Mesendoderm (in vitro differentiated cells): ENCODE data around the gene SHISAL1.

Experiments used
- DNase-seq: peaks from one replicate; pipeline ENCODE4 v3.0.0; 2013
- H2AK5ac ChIP-seq: 2 replicates; pipeline ENCODE4 v1.6.1; 2013; ENCODE audit warnings: low read length, inconsistent platforms
- H2BK120ac ChIP-seq: 2 replicates; pipeline ENCODE4 v1.6.1; 2013; ENCODE audit warnings: low read depth, mild to moderate bottlenecking, low read length, moderate library complexity, mixed read lengths
- H2BK15ac ChIP-seq: replicated peaks from 2 replicates; pipeline ENCODE4 v1.6.1; 2013; ENCODE audit warnings: low read depth, mild to moderate bottlenecking, moderate library complexity
- H2BK5ac ChIP-seq: 2 replicates; pipeline ENCODE4 v1.6.1; 2013; ENCODE audit warnings: low read length, inconsistent platforms
- H3K18ac ChIP-seq: 2 replicates; pipeline ENCODE4 v1.6.1; 2013; ENCODE audit warnings: mild to moderate bottlenecking, low read length, mixed read lengths
- H3K23ac ChIP-seq: one replicate; pipeline ENCODE4 v1.6.1; 2013; ENCODE audit warnings: low read length
- H3K27ac ChIP-seq: 2 replicates; pipeline ENCODE4 v1.5.1; 2013; ENCODE audit warnings: low read depth, mild to moderate bottlenecking, inconsistent platforms, low read length, moderate library complexity
- H3K27me3 ChIP-seq: 2 replicates; pipeline ENCODE4 v1.6.1; 2013; ENCODE audit warnings: low read length, control low read depth, mild to moderate bottlenecking, inconsistent platforms; ENCODE audit not compliant: insufficient read depth, poor library complexity
- H3K36me3 ChIP-seq: 2 replicates; pipeline ENCODE4 v1.6.1; 2013; ENCODE audit warnings: low read length, inconsistent platforms; ENCODE audit not compliant: control insufficient read depth, insufficient read depth
- H3K4ac ChIP-seq: one replicate; pipeline ENCODE4 v1.6.1; 2013; ENCODE audit warnings: low read depth, mild to moderate bottlenecking, low read length, moderate library complexity
- H3K4me1 ChIP-seq: 2 replicates; pipeline ENCODE4 v1.6.1; 2013; ENCODE audit warnings: low read depth, low read length, inconsistent platforms; ENCODE audit not compliant: control insufficient read depth
- H3K4me2 ChIP-seq: 2 replicates; pipeline ENCODE4 v1.6.1; 2013; ENCODE audit warnings: low read length
- H3K4me3 ChIP-seq: 2 replicates; pipeline ENCODE4 v1.5.1; 2013; ENCODE audit warnings: mild to moderate bottlenecking, low read length
- H3K56ac ChIP-seq: one replicate; pipeline ENCODE4 v1.6.1; 2013; ENCODE audit warnings: low read length
- H3K79me1 ChIP-seq: 2 replicates; pipeline ENCODE4 v1.6.1; 2013; ENCODE audit warnings: low read length, inconsistent platforms
- H3K79me2 ChIP-seq: 2 replicates; pipeline ENCODE4 v1.6.1; 2013; ENCODE audit warnings: mild to moderate bottlenecking, low read length; ENCODE audit not compliant: control insufficient read depth, insufficient read depth
- H3K9ac ChIP-seq: 2 replicates; pipeline ENCODE4 v1.6.1; 2013; ENCODE audit warnings: low read length, inconsistent platforms
- H4K5ac ChIP-seq: one replicate; pipeline ENCODE4 v1.6.1; 2013; ENCODE audit warnings: low read length
- H4K8ac ChIP-seq: one replicate; pipeline ENCODE4 v1.6.1; 2013; ENCODE audit warnings: low read depth, mild to moderate bottlenecking, control low read depth, low read length, moderate library complexity
- whole genome bisulfite sequencing: extraction: QIAGEN DNeasy Blood & Tissue Kit; methylation state at CpG from one replicate; pipeline ENCODE4 v1.1.7; 2013; ENCODE audit warnings: low lambda C conversion rate, missing lambda C conversion rate; ENCODE audit not compliant: insufficient coverage; ENCODE audit errors: extremely low coverage; 5-methylcytosine and 5-hydroxymethylcytosine counted together

SHISAL1 gene

GRCh38 chr22:44301039-44301438, 11.7 kb downstream of the SHISAL1 start:
- H4K5ac ChIP-seq = no peak overlapping the region
- H3K23ac ChIP-seq = no peak overlapping the region
- WGBS = no CpG with 5 or more reads among the region's 19 CpGs
- no peaks in the 10 kb centered on the region for H3K79me2 ChIP-seq
- no peaks in the 10 kb centered on the region for H3K4me1 ChIP-seq
- H3K56ac ChIP-seq = no peak overlapping the region
- no peak overlapping the region for H3K4me3 ChIP-seq
- no peak for DNase-seq
- H3K4ac ChIP-seq = no peak overlapping the region
- no peak overlapping the region for H3K27ac ChIP-seq
- H3K36me3 ChIP-seq = no peaks in the 10 kb centered on the region
- H3K4me2 ChIP-seq = no peak overlapping the region
- no peak overlapping the region for H3K9ac ChIP-seq
- no peak overlapping the region for H4K8ac ChIP-seq
- no peaks in the 10 kb centered on the region for H3K27me3 ChIP-seq
- no peak overlapping the region for H2AK5ac ChIP-seq
- H2BK120ac ChIP-seq = no peak overlapping the region
- no peak overlapping the region for H3K18ac ChIP-seq
- no peak overlapping the region for H2BK15ac ChIP-seq
- H3K79me1 ChIP-seq = no peaks in the 10 kb centered on the region
- H2BK5ac ChIP-seq = no peak overlapping the region

- Histone ChIP-seq H4K8ac (no peak overlapping the region), H3K79me1 (no peaks in the 10 kb centered on the region), H3K18ac (no peak overlapping the region), H4K5ac (no peak overlapping the region), H3K9ac (no peak overlapping the region), H3K4ac (no peak overlapping the region), H3K4me2 (no peak overlapping the region), H3K36me3 (no peaks in the 10 kb centered on the region), H2BK5ac (no peak overlapping the region), H3K4me1 (no peaks in the 10 kb centered on the region), H2BK120ac (no peak overlapping the region), H3K56ac (no peak overlapping the region), H2BK15ac (no peak overlapping the region), H3K4me3 (no peak overlapping the region), H3K79me2 (no peaks in the 10 kb centered on the region), H3K27ac (no peak overlapping the region), H2AK5ac (no peak overlapping the region), H3K27me3 (no peaks in the 10 kb centered on the region), H3K23ac (no peak overlapping the region)
- DNase-seq = no peak
- WGBS = no CpG with 5 or more reads among the region's 13 CpGs
Observed at GRCh38 chr22:44299124-44299523, 13.6 kb downstream of the SHISAL1 start.

GRCh38 chr22:44298406-44299091, 14.2 kb downstream of the SHISAL1 start:
- no peak for DNase-seq
- Histone ChIP-seq H3K4ac (no peak overlapping the region), H3K23ac (no peak overlapping the region), H3K4me3 (no peak overlapping the region), H3K27me3 (no peaks in the 10 kb centered on the region), H3K79me1 (no peaks in the 10 kb centered on the region), H3K9ac (no peak overlapping the region), H2BK5ac (no peak overlapping the region), H4K5ac (no peak overlapping the region), H2AK5ac (no peak overlapping the region), H3K4me1 (no peaks in the 10 kb centered on the region), H3K18ac (no peak overlapping the region), H2BK15ac (no peak overlapping the region), H4K8ac (no peak overlapping the region), H3K36me3 (no peaks in the 10 kb centered on the region), H3K27ac (no peak overlapping the region), H3K56ac (peak overlapping the region; percentile 78), H3K4me2 (no peak overlapping the region), H3K79me2 (no peaks in the 10 kb centered on the region), H2BK120ac (no peak overlapping the region)
- WGBS = no CpG with 5 or more reads among the region's 25 CpGs

- no peaks in the 10 kb centered on the region for H3K4me1 ChIP-seq
- no peak overlapping the region for H3K4me2 ChIP-seq
- H4K8ac ChIP-seq = no peak overlapping the region
- H3K36me3 ChIP-seq = no peaks in the 10 kb centered on the region
- no peaks in the 10 kb centered on the region for H3K27me3 ChIP-seq
- no peaks in the 10 kb centered on the region for H3K79me1 ChIP-seq
- no peak for DNase-seq
- no peaks in the 10 kb centered on the region for H3K79me2 ChIP-seq
- H3K9ac ChIP-seq = no peak overlapping the region
- no peak overlapping the region for H3K23ac ChIP-seq
- no peak overlapping the region for H2BK120ac ChIP-seq
- H3K4me3 ChIP-seq = no peak overlapping the region
- H3K56ac ChIP-seq = no peak overlapping the region
- H3K27ac ChIP-seq = no peak overlapping the region
- no peak overlapping the region for H2BK5ac ChIP-seq
- H3K18ac ChIP-seq = no peak overlapping the region
- no peak overlapping the region for H2BK15ac ChIP-seq
- H3K4ac ChIP-seq = no peak overlapping the region
- H4K5ac ChIP-seq = no peak overlapping the region
- H2AK5ac ChIP-seq = no peak overlapping the region
- WGBS = no CpG with 5 or more reads among the region's 14 CpGs
Observed at GRCh38 chr22:44297470-44298061, 15.2 kb downstream of the SHISAL1 start.

- Histone ChIP-seq H3K79me1 (no peaks in the 10 kb centered on the region), H2BK5ac (no peak overlapping the region), H3K4me3 (no peak overlapping the region), H3K18ac (no peak overlapping the region), H3K4me1 (peaks cover 5% of the 10 kb centered on the region), H2BK15ac (no peak overlapping the region), H3K4me2 (no peak overlapping the region), H3K79me2 (no peaks in the 10 kb centered on the region), H2AK5ac (no peak overlapping the region), H4K8ac (no peak overlapping the region), H3K36me3 (no peaks in the 10 kb centered on the region), H3K27me3 (no peaks in the 10 kb centered on the region), H3K9ac (no peak overlapping the region), H3K27ac (no peak overlapping the region), H3K56ac (no peak overlapping the region), H4K5ac (no peak overlapping the region), H3K4ac (no peak overlapping the region), H2BK120ac (no peak overlapping the region), H3K23ac (no peak overlapping the region)
- no CpG with 5 or more reads among the region's 3 CpGs for WGBS
- DNase-seq = no peak
Observed at GRCh38 chr22:44295406-44295805, 17.3 kb downstream of the SHISAL1 start.

GRCh38 chr22:44293876-44294275, 18.9 kb downstream of the SHISAL1 start:
- Histone ChIP-seq H3K27me3 (no peaks in the 10 kb centered on the region), H3K4me1 (peaks cover 5% of the 10 kb centered on the region), H3K79me2 (no peaks in the 10 kb centered on the region), H2BK15ac (no peak overlapping the region), H3K27ac (no peak overlapping the region), H3K18ac (no peak overlapping the region), H3K9ac (no peak overlapping the region), H2AK5ac (no peak overlapping the region), H4K8ac (no peak overlapping the region), H3K23ac (no peak overlapping the region), H3K79me1 (no peaks in the 10 kb centered on the region), H3K4ac (no peak overlapping the region), H3K4me3 (no peak overlapping the region), H3K4me2 (no peak overlapping the region), H3K36me3 (no peaks in the 10 kb centered on the region), H4K5ac (no peak overlapping the region), H2BK5ac (no peak overlapping the region), H3K56ac (no peak overlapping the region), H2BK120ac (no peak overlapping the region)
- WGBS = no CpG with 5 or more reads among the region's 6 CpGs
- no peak for DNase-seq
